DMS79 (cell line): ENCODE results near the gene CIPC.

Source experiments
- DNase-seq: peaks from one replicate; lab custom pipeline; 2025; lab: John Stamatoyannopoulos, UW

Gene CIPC

GRCh38 chr14:77097700-77098528 is at the start of gene CIPC:
Gene CIPC, plus strand, starts transcription at chr14:77098258. Its CDS starts 7,451 bp downstream, at chr14:77105709.
- DNase-seq, result peak; percentile 100

GRCh38 chr14:77051116-77051515 is 46.9 kb upstream of the CIPC start:
- DNase-seq, result no peak

- no peak for DNase-seq
Measured at GRCh38 chr14:77052281-77053044, 45.6 kb upstream of the CIPC start.

GRCh38 chr14:77053046-77053841 is 44.8 kb upstream of the CIPC start:
- no peak for DNase-seq

- no peak for DNase-seq
Measured at GRCh38 chr14:77055306-77055705, 42.8 kb upstream of the CIPC start.

- DNase-seq, result no peak
Measured at GRCh38 chr14:77055981-77056380, 42.1 kb upstream of the CIPC start.

GRCh38 chr14:77058117-77058516 is 39.9 kb upstream of the CIPC start:
- no peak for DNase-seq

- DNase-seq, result no peak
Measured at GRCh38 chr14:77058785-77059184, 39.3 kb upstream of the CIPC start.

- DNase-seq, result no peak
Measured at GRCh38 chr14:77059276-77059915, 38.7 kb upstream of the CIPC start.

- no peak for DNase-seq
Measured at GRCh38 chr14:77061630-77062257, 36.3 kb upstream of the CIPC start.

GRCh38 chr14:77062261-77062660 is 35.8 kb upstream of the CIPC start:
- DNase-seq, result no peak

GRCh38 chr14:77063571-77064171 is 34.4 kb upstream of the CIPC start:
- no peak for DNase-seq

- no peak for DNase-seq
Measured at GRCh38 chr14:77064521-77065178, 33.4 kb upstream of the CIPC start.

- DNase-seq, result no peak
Measured at GRCh38 chr14:77065851-77066577, 32.0 kb upstream of the CIPC start.

- no peak for DNase-seq
Measured at GRCh38 chr14:77066578-77067172, 31.4 kb upstream of the CIPC start.

- DNase-seq, result peak; percentile 78
Measured at GRCh38 chr14:77067632-77068516, 30.2 kb upstream of the CIPC start.

- no peak for DNase-seq
Measured at GRCh38 chr14:77068517-77069200, 29.4 kb upstream of the CIPC start.

GRCh38 chr14:77069551-77069950 is 28.5 kb upstream of the CIPC start:
- no peak for DNase-seq
